HL-60 (cell line): ENCODE measurements around the gene MEF2A.
"Not testable (repeated sequence)": the region's sequence is repeated elsewhere in the genome, so short reads cannot be mapped to it uniquely, and the experiment has no call there.

Experiments used
- DNase-seq, 2 experiments: peaks; one replicate each; pipeline ENCODE4 v3.0.0-alpha.2; 2010 to 2020; ENCODE audit warnings: low read depth in 1 of 2, low spot score in 1 of 2
- H3K27ac ChIP-seq: fragments of 250-450 bp; sonication (Bioruptor Pico); replicated peaks from 2 replicates; pipeline ENCODE4 v1.5.1; 2020; ENCODE audit warnings: mild to moderate bottlenecking, moderate library complexity
- H3K27me3 ChIP-seq: fragments of 250-450 bp; sonication (Bioruptor Pico); 2 replicates; pipeline ENCODE4 v1.5.1; 2021; ENCODE audit warnings: mild to moderate bottlenecking, moderate library complexity; ENCODE audit not compliant: insufficient read depth, poor library complexity, severe bottlenecking
- H3K4me3 ChIP-seq: replicated peaks from 2 replicates; pipeline ENCODE4 v1.5.1; 2011; ENCODE audit warnings: mild to moderate bottlenecking, control low read depth, low read length; ENCODE audit not compliant: insufficient read depth
- CTCF ChIP-seq: IDR thresholded peaks from one replicate; pipeline ENCODE4 v1.5.1; 2011; ENCODE audit warnings: low read length, control low read depth, inconsistent platforms; ENCODE audit not compliant: insufficient read depth
- GABPA ChIP-seq: IDR thresholded peaks from 2 replicates; pipeline ENCODE4 v1.6.1; 2012; ENCODE audit warnings: low read depth
- POLR2AphosphoS5 ChIP-seq: IDR thresholded peaks from 2 replicates; pipeline ENCODE4 v1.6.1; 2012; ENCODE audit warnings: low read depth
- REST ChIP-seq: IDR thresholded peaks from 2 replicates; pipeline ENCODE4 v1.6.1; 2012; ENCODE audit warnings: low read depth; ENCODE audit not compliant: insufficient replicate concordance
- SPI1 ChIP-seq: IDR thresholded peaks from 2 replicates; pipeline ENCODE4 v1.6.1; 2012; ENCODE audit warnings: low read depth, mild to moderate bottlenecking, borderline replicate concordance

MEF2A gene

GRCh38 chr15:99662903-99663302, 97.1 kb downstream of the MEF2A start:
- Histone ChIP-seq H3K4me3 (no peak overlapping the region), H3K27me3 (no peaks in the 10 kb centered on the region), H3K27ac (no peak overlapping the region)
- DNase-seq = no peak
- TF ChIP-seq POLR2AphosphoS5 (no peak), CTCF (no peak), SPI1 (no peak), REST (no peak), GABPA (no peak)

GRCh38 chr15:99666073-99666472, 100.3 kb downstream of the MEF2A start:
- not testable (repeated sequence) for H3K27me3 ChIP-seq, DNase-seq, H3K27ac ChIP-seq, H3K4me3 ChIP-seq

DNA sequence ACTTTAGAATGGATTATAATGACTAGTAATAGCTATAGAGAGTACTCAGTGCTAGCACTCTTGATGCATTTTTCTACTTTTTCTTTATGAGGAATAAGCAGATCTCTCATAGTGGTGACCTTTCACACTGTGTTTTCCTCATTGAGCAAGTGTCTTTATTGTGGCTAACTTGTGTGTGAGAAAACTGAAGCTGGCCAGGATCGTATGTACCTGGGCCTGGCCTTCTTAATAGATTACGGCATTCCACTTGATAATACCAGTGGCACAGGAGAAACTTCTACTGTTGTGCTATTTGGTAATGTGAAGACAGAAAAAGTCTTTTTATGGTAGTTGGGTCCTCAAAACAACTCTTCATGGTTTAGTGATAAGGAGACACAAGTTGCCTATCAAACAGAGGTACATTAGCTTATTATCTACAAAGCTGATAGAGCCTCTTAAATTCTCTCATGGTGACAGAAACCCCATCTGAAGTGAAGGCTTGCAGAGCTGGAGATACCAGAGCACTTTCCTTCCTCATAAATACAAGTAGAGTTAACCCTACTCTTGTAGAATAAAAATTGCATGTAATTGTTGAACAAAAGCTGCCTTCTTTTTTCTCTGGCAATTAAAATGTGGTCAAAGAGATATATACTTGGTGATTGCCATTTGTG, 102.9 kb downstream of the MEF2A start:
- DNase-seq = no peak
- H3K4me3 ChIP-seq = no peak overlapping the region
- H3K27ac ChIP-seq = no peak overlapping the region
- H3K27me3 ChIP-seq = no peaks in the 10 kb centered on the region
- TF ChIP-seq CTCF = no peak
- no peak for TF ChIP-seq SPI1
- TF ChIP-seq POLR2AphosphoS5 = no peak
- TF ChIP-seq REST = no peak
- TF ChIP-seq GABPA = no peak

GRCh38 chr15:99669250-99669649, 103.5 kb downstream of the MEF2A start:
- no peak for TF ChIP-seq SPI1
- TF ChIP-seq GABPA = no peak
- TF ChIP-seq POLR2AphosphoS5 = no peak
- no peak for TF ChIP-seq REST
- TF ChIP-seq CTCF = no peak
- no peak overlapping the region for H3K4me3 ChIP-seq
- no peak overlapping the region for H3K27ac ChIP-seq
- no peak for DNase-seq
- H3K27me3 ChIP-seq = no peaks in the 10 kb centered on the region
